Tibial nerve (tissue), 3 donors: Measurements from ENCODE around the gene ILF2.

Experiments
- POLR2A ChIP-seq, 2 donors: fragments of 450-650 bp; IDR thresholded peaks; one replicate each; pipeline ENCODE4 v1.6.1; 2017; ENCODE audit warnings: antibody characterized with exemption in 2 of 2, mild to moderate bottlenecking in 2 of 2, moderate library complexity in 2 of 2
- TF ChIP-seq, protein P1 (sequence below), 5 experiments: fragments of 200-600 bp in 3 of 5; fragments of 450-650 bp in 2 of 5; sonication (generic) in 3 of 5; IDR thresholded peaks; one replicate each; pipeline ENCODE4 v1.5.1; 2016 to 2019; ENCODE audit warnings: antibody characterized with exemption in 5 of 5, mild to moderate bottlenecking in 3 of 5, moderate library complexity in 2 of 5

DNA sequence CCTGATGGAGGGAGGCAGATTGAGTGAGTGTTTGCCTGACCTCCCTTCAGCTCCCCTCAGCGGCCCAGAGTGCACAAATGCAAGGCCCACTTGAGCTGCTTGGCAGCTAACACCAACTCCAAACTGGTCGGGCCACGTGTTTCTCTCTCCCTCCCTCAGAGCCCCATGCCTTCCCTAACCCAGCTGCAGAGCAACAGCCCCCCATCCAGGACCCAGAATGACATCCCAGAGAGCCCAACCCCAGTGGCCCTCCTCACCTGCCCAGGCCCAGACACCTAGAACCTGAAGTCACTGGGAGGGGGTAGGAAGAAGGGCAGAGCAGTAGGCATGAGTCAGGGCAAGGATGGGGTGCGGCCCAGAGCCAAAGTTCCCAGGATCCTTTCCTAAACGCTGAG lies 53.9 kb downstream of the ILF2 start:
- TF ChIP-seq, protein P1, sequence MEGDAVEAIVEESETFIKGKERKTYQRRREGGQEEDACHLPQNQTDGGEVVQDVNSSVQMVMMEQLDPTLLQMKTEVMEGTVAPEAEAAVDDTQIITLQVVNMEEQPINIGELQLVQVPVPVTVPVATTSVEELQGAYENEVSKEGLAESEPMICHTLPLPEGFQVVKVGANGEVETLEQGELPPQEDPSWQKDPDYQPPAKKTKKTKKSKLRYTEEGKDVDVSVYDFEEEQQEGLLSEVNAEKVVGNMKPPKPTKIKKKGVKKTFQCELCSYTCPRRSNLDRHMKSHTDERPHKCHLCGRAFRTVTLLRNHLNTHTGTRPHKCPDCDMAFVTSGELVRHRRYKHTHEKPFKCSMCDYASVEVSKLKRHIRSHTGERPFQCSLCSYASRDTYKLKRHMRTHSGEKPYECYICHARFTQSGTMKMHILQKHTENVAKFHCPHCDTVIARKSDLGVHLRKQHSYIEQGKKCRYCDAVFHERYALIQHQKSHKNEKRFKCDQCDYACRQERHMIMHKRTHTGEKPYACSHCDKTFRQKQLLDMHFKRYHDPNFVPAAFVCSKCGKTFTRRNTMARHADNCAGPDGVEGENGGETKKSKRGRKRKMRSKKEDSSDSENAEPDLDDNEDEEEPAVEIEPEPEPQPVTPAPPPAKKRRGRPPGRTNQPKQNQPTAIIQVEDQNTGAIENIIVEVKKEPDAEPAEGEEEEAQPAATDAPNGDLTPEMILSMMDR (IDR thresholded peaks at IDR 0.05) = no peak
- TF ChIP-seq POLR2A (IDR thresholded peaks at IDR 0.05) = no peak
